ENCODE measurements around the gene CASR. TPM values are rescaled to one million over a fixed set of nuclear protein-coding genes. Genes with fewer than 3 reads are reported as not detected.
"Not testable (repeated sequence)": the region's sequence is repeated elsewhere in the genome, so short reads cannot be mapped to it uniquely, and the experiment has no call there.

The CASR gene, protein sequence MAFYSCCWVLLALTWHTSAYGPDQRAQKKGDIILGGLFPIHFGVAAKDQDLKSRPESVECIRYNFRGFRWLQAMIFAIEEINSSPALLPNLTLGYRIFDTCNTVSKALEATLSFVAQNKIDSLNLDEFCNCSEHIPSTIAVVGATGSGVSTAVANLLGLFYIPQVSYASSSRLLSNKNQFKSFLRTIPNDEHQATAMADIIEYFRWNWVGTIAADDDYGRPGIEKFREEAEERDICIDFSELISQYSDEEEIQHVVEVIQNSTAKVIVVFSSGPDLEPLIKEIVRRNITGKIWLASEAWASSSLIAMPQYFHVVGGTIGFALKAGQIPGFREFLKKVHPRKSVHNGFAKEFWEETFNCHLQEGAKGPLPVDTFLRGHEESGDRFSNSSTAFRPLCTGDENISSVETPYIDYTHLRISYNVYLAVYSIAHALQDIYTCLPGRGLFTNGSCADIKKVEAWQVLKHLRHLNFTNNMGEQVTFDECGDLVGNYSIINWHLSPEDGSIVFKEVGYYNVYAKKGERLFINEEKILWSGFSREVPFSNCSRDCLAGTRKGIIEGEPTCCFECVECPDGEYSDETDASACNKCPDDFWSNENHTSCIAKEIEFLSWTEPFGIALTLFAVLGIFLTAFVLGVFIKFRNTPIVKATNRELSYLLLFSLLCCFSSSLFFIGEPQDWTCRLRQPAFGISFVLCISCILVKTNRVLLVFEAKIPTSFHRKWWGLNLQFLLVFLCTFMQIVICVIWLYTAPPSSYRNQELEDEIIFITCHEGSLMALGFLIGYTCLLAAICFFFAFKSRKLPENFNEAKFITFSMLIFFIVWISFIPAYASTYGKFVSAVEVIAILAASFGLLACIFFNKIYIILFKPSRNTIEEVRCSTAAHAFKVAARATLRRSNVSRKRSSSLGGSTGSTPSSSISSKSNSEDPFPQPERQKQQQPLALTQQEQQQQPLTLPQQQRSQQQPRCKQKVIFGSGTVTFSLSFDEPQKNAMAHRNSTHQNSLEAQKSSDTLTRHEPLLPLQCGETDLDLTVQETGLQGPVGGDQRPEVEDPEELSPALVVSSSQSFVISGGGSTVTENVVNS
- not detected for polyA plus RNA-seq (2013, experiment 1 of 2; ENCODE audit: insufficient read length)
- 0.06 TPM for polyA plus RNA-seq (2013, experiment 2 of 2; ENCODE audit: insufficient read length)

DNA sequence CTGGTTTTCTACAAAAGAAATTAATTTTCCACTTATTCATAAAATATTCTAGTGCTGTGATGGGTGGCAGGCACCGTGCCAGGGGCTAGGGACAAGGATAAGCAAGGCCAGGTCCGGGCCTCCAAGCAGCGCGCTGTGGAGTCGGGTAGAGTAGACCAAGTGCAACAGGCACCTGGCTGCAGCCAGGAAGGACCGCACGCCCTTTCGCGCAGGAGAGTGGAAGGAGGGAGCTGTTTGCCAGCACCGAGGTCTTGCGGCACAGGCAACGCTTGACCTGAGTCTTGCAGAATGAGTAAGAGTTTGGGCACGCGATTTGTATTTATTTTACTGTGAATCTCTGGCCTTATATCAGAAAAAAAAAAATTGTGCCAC is at the start of gene CASR:
CASR (plus strand) TSS at position 148 of the 372 bp plus-strand sequence. CDS start 70,522 bp downstream, outside the sequence.
- DNase-seq: no peak

DNA sequence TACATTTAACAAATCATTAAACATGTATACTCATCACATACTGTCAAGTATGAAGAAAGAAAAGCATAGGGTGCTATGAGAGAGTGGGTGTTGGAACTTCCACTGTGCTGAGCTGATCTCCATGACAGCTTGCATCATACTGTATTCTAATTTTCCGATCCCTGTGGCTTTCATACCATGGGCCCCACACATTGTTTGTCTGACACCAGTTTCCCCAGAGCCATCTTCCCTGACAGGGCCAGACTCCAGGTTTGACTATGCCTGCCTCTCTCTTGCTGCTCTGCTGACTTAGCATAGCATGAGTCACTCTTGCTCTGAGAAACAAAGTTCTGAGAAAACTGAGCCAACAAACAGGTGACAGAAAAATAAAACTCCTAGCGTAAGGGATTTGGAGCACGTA is 37.0 kb upstream of the CASR start:
- no peak for DNase-seq

DNA sequence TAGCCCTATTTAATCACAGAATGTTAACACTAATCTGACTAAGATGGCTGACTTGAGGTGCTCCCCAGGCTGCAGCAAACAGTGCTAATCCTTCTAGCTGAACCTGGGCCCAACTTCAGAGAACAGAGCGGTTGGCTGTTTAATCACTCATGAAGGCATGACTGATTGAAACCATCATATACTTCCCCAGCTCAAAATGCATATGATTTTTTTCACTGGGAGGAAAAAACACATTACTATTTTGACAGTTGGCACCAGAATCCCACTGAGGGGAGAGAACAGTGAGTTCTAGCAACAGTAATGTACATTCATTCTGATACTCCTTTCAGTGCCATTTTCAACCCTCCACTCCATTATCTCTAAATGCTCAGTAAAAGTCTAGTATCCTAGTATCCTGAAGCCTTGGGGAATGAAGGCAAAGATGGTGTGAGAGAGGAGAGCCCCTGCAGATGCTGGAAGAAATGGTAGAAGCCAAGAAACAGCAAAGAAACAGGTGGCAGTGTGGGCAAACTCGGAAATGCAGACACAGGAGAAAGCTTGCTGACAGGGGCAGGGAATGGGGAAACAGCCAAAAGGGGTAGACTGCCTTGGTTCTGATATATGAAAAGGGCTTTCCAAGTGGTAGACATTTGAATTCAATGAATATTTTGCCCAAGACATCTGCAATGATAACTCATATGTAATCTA is 34.4 kb upstream of the CASR start:
- DNase-seq: no peak

DNA sequence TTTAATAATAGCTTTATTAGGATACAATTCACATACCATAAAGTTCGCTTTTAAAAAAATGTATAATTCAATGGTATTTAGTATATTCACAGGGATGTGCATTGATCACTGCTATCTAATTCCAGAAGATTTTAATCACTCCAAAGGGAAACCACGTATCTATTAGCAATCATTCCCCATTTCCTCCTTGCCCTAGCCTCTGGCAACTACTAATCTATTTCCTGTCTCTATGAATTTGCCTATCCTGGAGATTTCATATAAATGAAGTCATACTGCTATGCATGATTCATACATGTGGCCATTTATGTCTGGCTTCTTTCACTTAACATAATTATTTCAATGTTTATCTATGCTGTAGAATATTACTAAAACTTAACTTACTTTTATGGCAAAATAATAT is 32.0 kb upstream of the CASR start:
- DNase-seq: no peak

DNA sequence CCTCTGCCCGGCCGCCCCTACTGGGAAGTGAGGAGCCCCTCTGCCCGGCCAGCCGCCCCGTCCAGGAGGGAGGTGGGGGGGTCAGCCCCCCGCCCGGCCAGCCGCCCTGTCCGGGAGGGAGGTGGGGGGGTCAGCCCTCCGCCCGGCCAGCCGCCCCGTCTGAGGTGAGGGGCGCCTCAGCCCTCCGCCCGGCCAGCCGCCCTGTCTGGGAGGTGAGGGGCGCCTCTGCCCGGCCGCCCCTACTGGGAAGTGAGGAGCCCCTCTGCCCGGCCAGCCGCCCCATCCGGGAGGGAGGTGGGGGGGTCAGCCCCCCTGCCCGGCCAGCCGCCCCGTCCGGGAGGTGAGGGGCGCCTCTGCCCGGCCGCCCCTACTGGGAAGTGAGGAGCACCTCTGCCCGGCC is 18.5 kb upstream of the CASR start:
- not testable (repeated sequence) for DNase-seq

DNA sequence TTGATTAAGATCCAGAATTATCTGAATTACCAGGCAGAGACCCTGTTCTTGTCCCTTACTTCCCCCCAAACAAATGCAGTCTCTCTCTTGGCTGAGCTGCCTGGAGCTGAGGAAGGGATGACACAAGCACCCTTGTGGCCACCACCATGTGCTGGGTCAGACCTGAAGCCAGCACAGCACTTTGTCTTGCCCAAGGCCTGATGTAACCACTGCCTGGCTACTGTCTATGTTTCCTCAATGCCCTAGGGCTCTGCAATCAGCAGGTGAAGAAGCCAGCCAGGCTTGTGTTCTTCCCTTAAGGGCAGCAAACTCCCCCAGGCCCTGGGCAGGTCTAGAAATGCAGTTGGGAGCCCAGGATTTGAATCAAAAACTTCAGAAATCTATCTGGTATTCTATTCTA is 15.8 kb upstream of the CASR start:
- no peak for DNase-seq

DNA sequence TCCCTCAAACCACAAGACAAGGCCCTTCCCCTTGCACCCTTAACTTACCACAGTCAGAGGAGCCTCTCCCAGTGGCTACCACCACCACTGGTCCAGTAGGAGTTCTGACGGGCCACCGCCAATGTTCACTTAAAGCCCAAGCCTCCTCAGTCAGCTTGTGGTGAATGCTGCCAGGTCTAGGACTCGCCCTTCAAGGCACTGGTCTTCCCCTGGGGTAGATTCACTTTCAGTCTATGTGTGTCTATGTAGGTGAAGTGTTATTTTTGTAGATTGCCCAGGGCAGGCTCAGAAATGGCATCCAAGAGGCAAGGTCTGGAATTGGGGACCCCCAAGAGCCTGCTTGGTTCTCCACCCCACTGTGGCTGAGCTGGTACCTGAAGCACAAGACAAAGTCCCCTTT is 15.4 kb upstream of the CASR start:
- no peak for DNase-seq

DNA sequence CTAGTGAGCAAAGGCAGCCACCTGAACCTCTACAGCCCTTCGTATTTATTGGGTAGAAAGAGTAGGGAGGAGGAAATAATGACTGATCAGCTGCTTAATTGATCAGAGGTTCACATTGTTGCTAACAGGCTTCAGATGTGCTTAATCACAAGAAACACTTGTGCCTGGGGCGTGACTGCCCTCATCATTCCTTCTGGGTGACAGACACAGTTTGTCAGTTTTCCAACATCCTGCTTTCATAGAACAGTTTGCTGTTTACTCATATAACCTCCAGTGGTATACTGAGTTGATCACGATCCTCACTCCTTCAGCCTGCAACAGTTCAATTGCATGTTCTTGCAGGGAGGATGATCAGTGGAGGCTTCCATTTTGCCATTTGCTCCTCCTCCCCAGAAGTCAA is 13.6 kb upstream of the CASR start:
- no peak for DNase-seq

DNA sequence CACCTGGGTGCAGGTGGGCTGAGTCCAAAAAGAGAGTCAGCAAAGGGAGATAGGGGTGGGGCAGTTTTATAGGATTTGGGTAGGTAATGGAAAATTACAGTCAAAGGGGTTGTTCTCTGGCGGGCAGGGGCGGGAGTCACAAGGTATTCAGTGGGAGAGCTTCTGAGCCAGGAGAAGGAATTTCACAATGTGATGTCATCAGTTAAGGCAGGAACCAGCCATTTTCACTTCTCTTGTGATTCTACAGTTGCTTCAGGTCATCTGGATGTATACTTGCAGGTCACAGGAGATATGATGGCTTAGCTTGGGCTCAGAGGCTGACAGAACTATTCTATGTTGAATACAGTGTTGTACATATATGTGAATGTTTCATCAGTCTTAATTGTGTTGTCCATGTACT is 12.1 kb upstream of the CASR start:
- not testable (repeated sequence) for DNase-seq

DNA sequence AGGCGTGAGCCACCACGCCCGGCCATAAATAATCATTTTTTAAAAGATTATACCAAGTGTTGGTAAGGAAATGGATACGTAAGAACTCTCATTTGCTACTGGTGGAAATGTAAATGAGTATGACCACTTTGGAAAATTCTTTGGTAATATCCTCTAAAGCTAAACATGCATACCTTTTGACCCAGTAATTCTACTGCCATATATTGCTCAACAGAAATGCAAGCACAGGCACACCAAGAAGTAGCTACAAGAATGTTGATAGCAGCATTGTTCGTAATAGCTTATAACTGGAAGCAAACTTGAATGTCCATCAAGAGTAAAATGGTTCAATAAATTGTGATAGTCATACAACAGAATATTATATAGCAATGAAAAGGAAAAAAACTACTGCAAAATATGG is 4.8 kb upstream of the CASR start:
- DNase-seq: no peak

DNA sequence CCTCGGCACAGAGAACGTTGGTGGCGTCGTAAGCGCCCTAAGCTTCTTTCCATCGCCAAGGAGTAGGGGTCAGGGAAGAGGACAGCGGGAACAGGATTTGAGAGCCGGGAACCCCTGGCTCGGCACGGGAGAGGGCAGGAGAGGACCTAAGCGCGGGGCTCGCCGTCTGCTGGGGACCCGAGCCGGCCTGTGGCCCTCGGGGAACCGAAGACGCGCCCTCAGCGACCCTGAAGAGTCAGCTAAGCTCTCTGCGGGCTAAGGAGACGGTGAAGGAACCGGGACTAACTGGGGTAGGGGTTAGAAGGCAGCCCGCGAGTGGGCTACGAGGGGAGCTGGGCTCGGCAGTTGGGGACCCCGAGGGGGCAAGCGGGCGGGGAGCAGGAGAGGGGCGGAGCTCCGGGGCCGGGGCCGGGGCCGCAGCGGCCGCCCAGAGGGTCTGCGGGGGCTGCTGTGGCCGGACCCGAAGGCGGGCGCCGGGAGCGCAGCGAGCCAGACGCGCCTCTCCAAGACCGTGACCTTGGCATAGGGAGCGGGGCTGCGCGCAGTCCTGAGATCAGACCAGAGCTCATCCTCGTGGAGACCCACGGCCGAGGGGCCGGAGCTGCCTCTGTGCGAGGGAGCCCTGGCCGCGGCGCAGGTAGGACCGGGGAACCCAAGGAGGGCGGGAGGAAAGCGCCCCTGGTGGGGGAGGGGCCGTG is 574 bp downstream of the CASR start:
- no peak for DNase-seq

DNA sequence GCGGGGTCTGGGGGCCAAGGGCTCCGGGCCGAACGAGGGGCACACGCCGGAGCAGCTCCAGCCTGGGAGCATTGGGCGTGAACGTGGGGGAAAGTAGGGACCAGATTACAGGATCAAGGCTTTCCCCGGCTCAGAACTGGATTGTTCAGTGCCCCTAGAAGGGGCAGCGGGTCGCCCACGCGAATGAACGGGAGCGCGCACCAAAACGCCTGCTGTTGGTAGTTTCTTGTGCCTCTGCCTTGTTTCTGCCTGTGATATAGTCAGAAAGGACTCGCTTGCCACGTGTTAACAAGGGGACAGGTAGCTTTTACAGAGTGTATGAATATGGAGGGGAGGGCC is 1.1 kb downstream of the CASR start:
- DNase-seq: no peak

DNA sequence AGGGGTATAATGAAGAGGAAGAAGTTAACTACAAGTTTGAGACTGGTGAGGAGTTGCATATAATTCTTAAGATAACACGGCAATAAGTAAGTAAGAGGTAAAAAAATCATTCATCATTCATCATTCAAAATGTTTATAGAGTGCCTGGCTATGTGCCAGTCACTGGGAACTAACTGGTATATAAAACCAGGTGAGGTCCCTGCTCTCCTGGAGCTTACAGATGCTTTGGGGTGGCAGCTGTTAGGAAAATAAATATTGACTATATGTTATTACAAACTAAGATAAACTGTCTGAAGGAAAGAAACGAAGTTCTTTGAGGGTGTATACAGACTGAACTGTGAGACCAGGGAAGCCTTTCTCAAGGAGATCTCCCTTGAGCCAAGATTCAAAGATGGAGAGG is 2.9 kb downstream of the CASR start:
- DNase-seq: no peak

DNA sequence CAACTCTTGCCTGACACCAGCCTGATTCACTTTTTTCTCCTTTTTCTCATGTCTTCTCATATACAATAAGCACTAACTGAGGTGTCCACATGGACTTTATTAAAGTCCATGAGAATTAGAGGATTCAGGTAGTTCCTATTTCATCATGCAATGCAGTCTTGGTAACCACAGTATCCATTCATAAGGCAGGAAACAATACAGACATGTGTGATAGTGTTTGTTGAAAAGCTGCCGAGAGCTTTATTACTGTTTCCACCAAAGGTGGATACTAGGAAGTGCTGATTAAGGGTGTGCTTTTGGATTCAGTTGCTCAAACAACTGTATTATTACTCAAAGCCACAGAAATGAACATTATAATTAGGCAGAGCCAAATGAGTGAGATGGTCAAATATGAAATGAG is 5.3 kb downstream of the CASR start:
- DNase-seq: no peak

DNA sequence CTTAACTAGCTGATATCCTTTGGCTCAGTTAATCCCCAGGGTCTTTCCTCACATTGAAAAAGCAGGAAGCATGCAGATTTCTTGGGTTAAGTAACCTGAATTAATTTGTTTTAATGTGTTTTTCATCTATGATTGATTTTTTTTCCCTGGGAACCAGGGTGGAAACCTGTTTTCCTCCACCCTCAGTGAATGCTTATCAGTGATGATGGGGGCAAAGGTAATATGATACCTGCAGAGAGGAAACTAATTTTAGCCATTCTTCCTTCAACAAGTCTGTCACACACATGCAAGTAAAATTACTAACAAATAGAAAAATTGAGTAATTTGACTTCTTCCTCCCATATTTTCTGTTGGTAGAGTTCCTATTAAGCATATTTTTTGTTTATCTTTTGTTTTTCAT is 5.9 kb downstream of the CASR start:
- DNase-seq: no peak

DNA sequence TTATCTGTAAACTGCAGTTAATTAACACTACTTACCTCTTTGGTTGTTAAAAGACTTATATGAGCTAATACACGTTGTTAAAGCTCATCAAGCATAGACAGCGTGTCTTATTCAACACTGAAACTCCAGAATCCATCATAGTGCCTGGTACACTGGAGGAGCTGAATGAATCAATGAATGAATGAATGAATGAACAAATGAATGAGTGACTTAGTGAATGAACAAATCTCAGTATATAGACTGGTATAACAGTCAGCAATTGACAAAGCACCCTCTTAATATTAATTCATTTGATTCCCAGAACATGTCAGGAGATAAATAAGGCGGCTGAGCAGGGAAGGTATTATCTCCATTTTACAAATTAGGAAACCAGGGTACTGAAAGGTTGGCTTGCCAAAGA is 7.1 kb downstream of the CASR start:
- DNase-seq: no peak

DNA sequence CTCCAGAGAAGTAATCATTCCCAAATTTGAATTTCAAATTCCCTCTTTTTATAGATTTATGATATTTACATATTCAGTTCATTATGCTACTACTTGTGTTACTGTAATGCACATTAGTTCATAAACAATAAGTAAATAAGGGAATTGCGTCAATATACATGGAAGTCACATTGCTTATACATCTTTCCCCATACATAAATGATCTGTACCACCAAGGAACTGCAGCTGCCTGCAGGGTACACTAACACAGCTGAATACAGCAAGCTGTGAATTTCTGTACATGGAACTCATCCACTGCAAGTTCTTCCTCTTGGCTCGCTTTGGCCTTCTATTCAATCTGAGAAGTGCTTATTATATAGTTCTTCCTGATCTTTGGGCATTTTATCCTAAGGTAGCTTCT is 15.5 kb downstream of the CASR start:
- DNase-seq: no peak

DNA sequence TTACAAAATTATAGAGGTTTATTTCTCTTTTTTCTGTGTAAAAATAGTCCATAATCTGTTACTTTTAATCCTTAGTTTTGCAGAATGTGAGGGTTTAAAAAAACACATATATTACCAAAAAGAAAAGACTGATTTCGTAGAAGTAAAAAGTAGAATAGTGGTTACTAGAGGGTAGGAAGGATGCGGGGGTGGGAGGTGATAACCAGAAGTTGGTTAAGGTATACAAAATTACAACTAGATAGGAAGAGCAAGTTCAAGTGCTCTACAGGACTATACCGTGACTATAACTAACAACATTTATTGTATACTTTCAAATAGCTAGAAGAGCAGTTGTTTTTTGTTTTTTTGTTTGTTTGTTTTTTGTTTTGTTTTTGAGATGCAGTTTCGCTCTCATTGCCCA is 16.1 kb downstream of the CASR start:
- no peak for DNase-seq

DNA sequence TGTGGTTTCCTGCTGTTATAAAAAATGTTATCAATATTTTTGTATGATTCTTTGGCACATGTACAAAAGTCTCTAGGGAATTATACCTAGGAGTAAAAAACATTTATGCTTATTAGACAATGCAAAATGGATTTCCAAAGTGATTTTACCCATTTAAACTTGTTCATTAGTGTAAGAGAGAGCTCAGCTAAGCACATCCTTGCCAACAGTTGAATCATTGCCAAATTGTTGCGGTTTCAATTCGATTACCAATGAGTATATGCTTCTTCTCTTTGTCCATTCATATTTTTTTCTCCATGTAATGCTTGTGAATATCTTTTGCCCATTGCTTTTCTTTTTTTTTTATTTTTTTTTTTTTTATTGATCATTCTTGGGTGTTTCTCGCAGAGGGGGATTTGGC is 17.2 kb downstream of the CASR start:
- DNase-seq: no peak

DNA sequence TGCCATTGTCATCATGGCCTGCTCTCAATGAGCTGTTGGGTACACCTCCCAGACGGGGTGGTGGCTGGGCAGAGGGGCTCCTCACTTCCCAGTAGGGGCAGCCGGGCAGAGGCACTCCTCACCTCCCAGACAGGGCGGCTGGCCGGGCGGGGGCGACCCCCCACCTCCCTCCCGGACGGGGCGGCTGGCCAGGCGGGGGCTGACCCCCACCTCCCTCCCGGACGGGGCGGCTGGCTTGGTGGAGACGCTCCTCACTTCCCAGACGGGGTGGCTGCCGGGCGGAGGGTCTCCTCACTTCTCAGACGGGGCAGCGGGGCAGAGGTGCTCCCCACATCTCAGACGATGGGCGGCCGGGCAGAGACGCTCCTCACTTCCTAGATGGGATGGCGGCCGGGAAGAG is 18.0 kb downstream of the CASR start:
- DNase-seq: not testable (repeated sequence)

DNA sequence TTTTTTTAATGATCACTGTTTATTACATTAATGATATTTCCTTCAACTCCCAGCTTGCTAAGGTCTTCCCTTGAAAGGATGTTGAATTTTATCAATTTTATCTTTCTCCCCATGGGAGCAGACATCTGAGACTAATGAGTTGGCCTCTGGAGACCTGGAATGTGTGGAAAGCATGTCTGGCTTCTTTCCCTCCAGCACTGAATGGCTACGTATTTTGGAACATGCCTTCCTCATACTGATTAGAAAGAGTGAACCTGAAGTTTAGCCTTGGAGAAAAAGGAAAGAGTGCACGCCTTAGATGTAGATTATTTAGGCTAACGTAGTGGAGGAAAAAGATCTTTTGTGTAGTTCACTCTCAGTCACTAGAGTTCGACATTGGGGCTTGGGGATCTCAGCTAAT is 25.1 kb downstream of the CASR start:
- DNase-seq: no peak

DNA sequence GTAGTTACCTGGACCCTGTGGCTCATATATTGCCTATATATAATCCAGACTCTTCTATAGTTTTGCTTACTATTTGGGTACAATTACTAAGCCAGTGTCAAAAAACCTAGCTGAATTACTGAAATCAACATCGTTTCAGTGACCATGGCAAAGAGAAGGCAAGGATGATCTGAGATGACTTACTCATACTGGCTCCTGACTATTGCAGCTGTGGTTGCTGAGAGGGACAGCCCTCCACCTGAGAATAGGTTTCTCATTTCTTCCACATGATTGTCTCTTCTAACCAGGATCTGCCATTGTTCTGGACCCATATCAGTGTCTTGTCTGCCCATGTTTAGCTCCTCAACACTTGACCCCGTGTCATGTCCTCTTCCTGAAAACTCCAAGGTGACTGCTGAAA is 30.2 kb downstream of the CASR start:
- DNase-seq: no peak

All from fibroblast of skin of scalp (primary cell).